ENCODE data around the gene PRMT1.

GRCh38 chr19:49704888-49705642 lies 28.0 kb downstream of the PRMT1 start:
- TF ChIP-seq CTCF (IDR thresholded peaks at IDR 0.05), result no peak
- TF ChIP-seq POLR2A (IDR thresholded peaks at IDR 0.05), result no peak
